ENCODE data around the gene PDZRN4.
"Not testable (repeated sequence)": the region's sequence is repeated elsewhere in the genome, so short reads cannot be mapped to it uniquely, and the experiment has no call there.

The PDZRN4 gene

GRCh38 chr12:41514021-41514777 lies 326.1 kb downstream of the PDZRN4 start:
- no peak for DNase-seq (ENCODE audit: low spot score)

GRCh38 chr12:41514907-41515306 lies 326.8 kb downstream of the PDZRN4 start:
- DNase-seq (ENCODE audit: low spot score): no peak

GRCh38 chr12:41515953-41516352 lies 327.8 kb downstream of the PDZRN4 start:
- no peak for DNase-seq (ENCODE audit: low spot score)

GRCh38 chr12:41520869-41521268 lies 332.7 kb downstream of the PDZRN4 start:
- DNase-seq (ENCODE audit: low spot score): no peak

- no peak for DNase-seq (ENCODE audit: low spot score)
Measured at GRCh38 chr12:41521872-41522379, 333.8 kb downstream of the PDZRN4 start.

GRCh38 chr12:41527062-41527461 lies 338.9 kb downstream of the PDZRN4 start:
- DNase-seq (ENCODE audit: low spot score): no peak

GRCh38 chr12:41527534-41528116 lies 339.5 kb downstream of the PDZRN4 start:
- no peak for DNase-seq (ENCODE audit: low spot score)

GRCh38 chr12:41528874-41529273 lies 340.8 kb downstream of the PDZRN4 start:
- DNase-seq (ENCODE audit: low spot score): no peak

GRCh38 chr12:41530441-41530840 lies 342.3 kb downstream of the PDZRN4 start:
- DNase-seq (ENCODE audit: low spot score): no peak

- DNase-seq (ENCODE audit: low spot score): no peak
Measured at GRCh38 chr12:41531147-41531829, 343.2 kb downstream of the PDZRN4 start.

- no peak for DNase-seq (ENCODE audit: low spot score)
Measured at GRCh38 chr12:41532072-41532471, 344.0 kb downstream of the PDZRN4 start.

GRCh38 chr12:41536813-41537490 lies 348.8 kb downstream of the PDZRN4 start:
- DNase-seq (ENCODE audit: low spot score): no peak

GRCh38 chr12:41537522-41537921 lies 349.4 kb downstream of the PDZRN4 start:
- DNase-seq (ENCODE audit: low spot score): no peak

GRCh38 chr12:41545761-41546160 lies 357.6 kb downstream of the PDZRN4 start:
- DNase-seq (ENCODE audit: low spot score): no peak

- DNase-seq (ENCODE audit: low spot score): not testable (repeated sequence)
Measured at GRCh38 chr12:41547071-41547470, 359.0 kb downstream of the PDZRN4 start.

- DNase-seq (ENCODE audit: low spot score): no peak
Measured at GRCh38 chr12:41548926-41549325, 360.8 kb downstream of the PDZRN4 start.

- no peak for DNase-seq (ENCODE audit: low spot score)
Measured at GRCh38 chr12:41552588-41552987, 364.5 kb downstream of the PDZRN4 start.

GRCh38 chr12:41556176-41556575 lies 368.1 kb downstream of the PDZRN4 start:
- DNase-seq (ENCODE audit: low spot score): no peak

- no peak for DNase-seq (ENCODE audit: low spot score)
Measured at GRCh38 chr12:41557344-41557743, 369.2 kb downstream of the PDZRN4 start.

GRCh38 chr12:41558671-41559070 lies 370.6 kb downstream of the PDZRN4 start:
- DNase-seq (ENCODE audit: low spot score): no peak

- DNase-seq (ENCODE audit: low spot score): no peak
Measured at GRCh38 chr12:41563051-41563450, 374.9 kb downstream of the PDZRN4 start.

GRCh38 chr12:41564816-41565215 lies 376.7 kb downstream of the PDZRN4 start:
- DNase-seq (ENCODE audit: low spot score): no peak

All from ecto neural progenitor cell (in vitro differentiated cells).